K562 (cell line): ENCODE data around the gene NBDY.

Experiments
- CREM ChIP-seq: IDR thresholded peaks from 2 replicates; pipeline ENCODE4 v1.6.1; 2014; ENCODE audit warnings: antibody characterized with exemption, low read depth
- JUN ChIP-seq, 2 experiments: sonication (generic) in 1 of 2; formaldehyde crosslinking in 1 of 2; IDR thresholded peaks; 2 replicates each; pipeline versions ENCODE4 v1.6.1 to v1.8.0; 2012 to 2022; ENCODE audit warnings: borderline replicate concordance in 2 of 2, mild to moderate bottlenecking in 2 of 2, improper control_type of control experiment in 1 of 2, low read depth in 1 of 2, low read length in 1 of 2, missing genetic modification reagents in 1 of 2
- RAD21 ChIP-seq, 2 experiments: fragments of 250-450 bp in 1 of 2; fragments of 450-650 bp in 1 of 2; sonication (Bioruptor Pico) in 1 of 2; formaldehyde crosslinking in 1 of 2; IDR thresholded peaks in 1 of 2; conservative IDR thresholded peaks in 1 of 2; 2 replicates each; pipeline versions ENCODE4 v1.4.0 to v1.8.0; 2020 to 2022; ENCODE audit warnings: mild to moderate bottlenecking in 2 of 2, moderate library complexity in 1 of 2
- TF ChIP-seq, protein P1 (sequence below), 3 experiments: IDR thresholded peaks in 2 of 3; conservative IDR thresholded peaks in 1 of 3; 2 replicates each; pipeline ENCODE4 v1.5.1; 2011 to 2012; ENCODE audit warnings: low read length in 3 of 3, mild to moderate bottlenecking in 3 of 3, control low read depth in 2 of 3, improper control_type of control experiment in 1 of 3, inconsistent platforms in 1 of 3, low read depth in 1 of 3, mixed read lengths in 1 of 3, moderate library complexity in 1 of 3; ENCODE audit not compliant: insufficient read depth in 2 of 3

DNA sequence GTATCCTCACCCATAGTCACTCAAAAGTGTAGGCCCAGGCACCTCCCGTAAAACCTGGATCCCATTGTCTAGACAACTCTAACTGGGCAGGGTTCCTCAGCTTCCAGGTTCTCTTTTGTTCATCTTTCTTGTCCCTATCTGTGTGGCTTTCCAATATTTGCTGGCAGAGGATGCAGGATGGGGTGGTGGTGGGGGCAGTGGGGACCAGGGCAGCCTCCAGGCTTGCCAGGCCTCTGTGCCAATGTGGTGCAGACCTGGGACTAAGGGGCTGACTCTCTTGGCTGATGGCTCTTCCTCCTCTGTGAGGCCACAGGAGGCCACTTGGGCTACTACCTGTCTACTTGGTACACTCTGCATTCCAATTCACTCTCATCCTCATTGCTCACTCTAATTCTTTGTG, 76.4 kb downstream of the NBDY start:
- TF ChIP-seq JUN (IDR thresholded peaks at IDR 0.05; ENCODE audit: borderline replicate concordance, low read depth, low read length) (no peak), JUN (CRISPR knock-in tag; IDR thresholded peaks at IDR 0.05; ENCODE audit: borderline replicate concordance) (no peak), CREM (no peak), RAD21 (CRISPR knock-in tag; conservative IDR thresholded peaks at IDR 0.05 in 1 of 2, IDR thresholded peaks at IDR 0.05 in 1 of 2) (no peak)
- TF ChIP-seq, protein P1, sequence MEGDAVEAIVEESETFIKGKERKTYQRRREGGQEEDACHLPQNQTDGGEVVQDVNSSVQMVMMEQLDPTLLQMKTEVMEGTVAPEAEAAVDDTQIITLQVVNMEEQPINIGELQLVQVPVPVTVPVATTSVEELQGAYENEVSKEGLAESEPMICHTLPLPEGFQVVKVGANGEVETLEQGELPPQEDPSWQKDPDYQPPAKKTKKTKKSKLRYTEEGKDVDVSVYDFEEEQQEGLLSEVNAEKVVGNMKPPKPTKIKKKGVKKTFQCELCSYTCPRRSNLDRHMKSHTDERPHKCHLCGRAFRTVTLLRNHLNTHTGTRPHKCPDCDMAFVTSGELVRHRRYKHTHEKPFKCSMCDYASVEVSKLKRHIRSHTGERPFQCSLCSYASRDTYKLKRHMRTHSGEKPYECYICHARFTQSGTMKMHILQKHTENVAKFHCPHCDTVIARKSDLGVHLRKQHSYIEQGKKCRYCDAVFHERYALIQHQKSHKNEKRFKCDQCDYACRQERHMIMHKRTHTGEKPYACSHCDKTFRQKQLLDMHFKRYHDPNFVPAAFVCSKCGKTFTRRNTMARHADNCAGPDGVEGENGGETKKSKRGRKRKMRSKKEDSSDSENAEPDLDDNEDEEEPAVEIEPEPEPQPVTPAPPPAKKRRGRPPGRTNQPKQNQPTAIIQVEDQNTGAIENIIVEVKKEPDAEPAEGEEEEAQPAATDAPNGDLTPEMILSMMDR (IDR thresholded peaks at IDR 0.05 in 2 of 3, conservative IDR thresholded peaks at IDR 0.05 in 1 of 3; ENCODE audit: insufficient read depth in 2 of 3, low read depth in 1 of 3, low read length in 3 of 3), result no peak
